LNCaP clone FGC (cell line): Measurements from ENCODE around the gene NDUFS7.

ENCODE experiments used
- DNase-seq: peaks from one replicate; pipeline ENCODE4 v3.0.0-alpha.2; 2011; ENCODE audit warnings: low read depth
- H3K4me3 ChIP-seq: 2 replicates; pipeline ENCODE4 v1.5.1; 2011; ENCODE audit warnings: mild to moderate bottlenecking, low read depth, low read length, control low read depth
- CTCF ChIP-seq: IDR thresholded peaks from 2 replicates; pipeline ENCODE4 v1.5.1; 2012; ENCODE audit warnings: mild to moderate bottlenecking; ENCODE audit not compliant: control insufficient read depth, insufficient read depth; ENCODE audit errors: extremely low read depth

Gene NDUFS7

GRCh38 chr19:1410136-1410786 lies 26.6 kb downstream of the NDUFS7 start:
- no peak for TF ChIP-seq CTCF
- peak overlapping the region; percentile 93 for H3K4me3 ChIP-seq
- DNase-seq: no peak

DNA sequence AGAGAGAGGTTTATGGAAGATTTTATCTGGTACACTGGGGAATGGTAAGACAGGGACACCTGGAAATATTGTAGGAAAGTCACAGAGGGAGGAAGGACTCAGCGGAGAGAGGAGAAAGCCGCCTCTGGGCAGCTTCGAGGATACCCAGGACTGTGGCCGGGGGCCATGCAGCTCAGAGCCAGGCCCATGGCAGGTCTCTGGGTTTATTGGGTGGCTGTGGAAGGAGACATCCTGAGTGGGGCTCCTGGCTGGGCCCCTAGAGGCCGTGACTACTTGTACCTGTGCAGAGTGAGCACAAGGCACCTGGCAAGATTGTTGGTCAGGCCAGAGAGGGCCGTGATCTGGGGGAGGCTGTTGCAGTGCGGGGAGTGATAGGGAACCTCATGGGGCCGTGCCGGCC lies 27.1 kb downstream of the NDUFS7 start:
- no peak for TF ChIP-seq CTCF
- peak overlapping the region; percentile 93 for H3K4me3 ChIP-seq
- DNase-seq: no peak

- peak; percentile 81 for DNase-seq
- H3K4me3 ChIP-seq: peak overlapping the region; percentile 93
- no peak for TF ChIP-seq CTCF
Observed at GRCh38 chr19:1411255-1412191, 27.8 kb downstream of the NDUFS7 start.

GRCh38 chr19:1412323-1412923 lies 28.7 kb downstream of the NDUFS7 start:
- TF ChIP-seq CTCF: no peak
- no peak for DNase-seq
- H3K4me3 ChIP-seq: 0 out of 2 replicates have a peak overlapping the region, but pooled peaks have one; percentile 4

DNA sequence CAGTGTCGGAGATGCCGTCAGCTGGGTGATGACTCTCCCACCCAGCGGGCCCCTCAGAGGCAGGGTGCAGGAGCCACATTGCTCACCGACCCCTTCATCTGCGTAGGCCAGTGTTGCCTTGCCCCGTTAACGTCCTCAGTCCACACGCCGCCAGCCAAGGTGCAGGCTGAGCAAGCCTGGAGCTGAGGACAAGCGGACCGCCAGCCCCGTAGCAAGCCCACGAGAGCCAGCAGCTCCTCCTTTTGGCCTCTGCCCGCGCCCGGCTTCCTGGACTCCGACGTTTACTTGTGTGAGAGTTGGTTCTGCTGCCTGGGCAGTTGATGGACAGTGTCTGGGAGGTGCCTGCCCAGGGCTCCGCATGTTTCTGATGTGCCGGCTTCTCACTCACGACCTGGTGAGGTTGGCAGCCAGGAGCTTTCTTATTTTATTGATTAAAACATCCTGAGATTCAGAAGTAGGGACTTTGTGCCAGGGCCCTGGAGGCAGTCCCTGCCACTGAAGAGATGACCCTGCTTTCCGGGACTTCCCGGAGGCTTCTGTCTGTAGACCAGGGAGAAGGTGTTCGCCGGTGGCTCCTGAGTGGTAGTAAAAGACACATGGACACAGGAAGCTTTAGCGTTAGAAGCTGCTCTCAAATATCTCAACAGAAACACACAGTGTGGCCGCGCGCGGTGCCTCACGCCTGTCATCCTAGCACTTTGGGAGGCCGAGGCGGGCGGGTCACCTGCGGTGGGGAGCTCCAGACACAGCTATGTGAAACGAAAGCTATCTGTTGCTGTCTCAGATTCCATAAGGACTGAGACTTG lies 29.5 kb downstream of the NDUFS7 start:
- TF ChIP-seq CTCF: no peak
- no peak overlapping the region for H3K4me3 ChIP-seq
- no peak for DNase-seq
